GM12801 (cell line): ENCODE measurements around the gene CRYBA2.

ENCODE experiments used
- CTCF ChIP-seq: IDR thresholded peaks from one replicate; pipeline ENCODE4 v1.5.1; 2011; ENCODE audit warnings: control low read depth; ENCODE audit not compliant: insufficient read length; ENCODE audit errors: extremely low read depth

CRYBA2 gene

GRCh38 chr2:218996937-218997336 is 3.7 kb upstream of the CRYBA2 start:
- TF ChIP-seq CTCF, result no peak

DNA sequence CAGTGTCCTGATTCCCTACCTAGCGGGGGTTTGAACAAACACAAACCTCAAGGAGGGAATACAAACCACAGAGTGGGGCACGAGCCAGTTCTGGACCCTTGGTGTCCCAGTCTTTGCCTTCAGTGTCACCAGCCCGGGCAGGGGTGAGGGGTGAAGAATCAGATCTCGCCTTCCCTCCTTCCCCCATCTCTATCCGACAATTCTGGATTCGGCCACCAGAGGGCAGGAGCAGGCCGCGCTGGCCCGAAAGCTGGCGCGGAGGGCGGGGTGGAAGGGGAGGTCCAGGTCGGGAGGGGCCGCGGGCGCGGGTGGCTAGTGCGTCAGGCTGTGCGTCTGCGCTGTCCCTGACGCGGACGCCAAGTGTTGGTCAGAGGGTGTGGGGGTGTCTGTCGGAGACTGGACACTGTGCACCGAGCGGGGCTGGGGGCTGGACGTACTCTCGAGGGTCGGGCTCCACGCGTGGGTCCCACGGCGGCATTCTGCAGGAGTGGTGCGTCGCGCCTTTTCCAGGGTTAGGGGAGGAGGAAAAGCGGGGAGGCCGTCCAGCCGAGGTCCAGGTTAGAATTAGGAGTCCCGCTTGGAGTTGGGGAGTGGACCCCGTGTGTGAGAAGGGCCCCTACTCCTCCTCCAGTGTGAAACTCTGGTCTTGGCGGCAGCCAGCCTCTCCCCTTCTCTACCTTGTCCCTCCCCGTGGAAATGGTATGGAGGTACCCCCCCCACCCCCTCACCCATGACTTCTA is 2.9 kb upstream of the CRYBA2 start:
- TF ChIP-seq CTCF, result no peak

DNA sequence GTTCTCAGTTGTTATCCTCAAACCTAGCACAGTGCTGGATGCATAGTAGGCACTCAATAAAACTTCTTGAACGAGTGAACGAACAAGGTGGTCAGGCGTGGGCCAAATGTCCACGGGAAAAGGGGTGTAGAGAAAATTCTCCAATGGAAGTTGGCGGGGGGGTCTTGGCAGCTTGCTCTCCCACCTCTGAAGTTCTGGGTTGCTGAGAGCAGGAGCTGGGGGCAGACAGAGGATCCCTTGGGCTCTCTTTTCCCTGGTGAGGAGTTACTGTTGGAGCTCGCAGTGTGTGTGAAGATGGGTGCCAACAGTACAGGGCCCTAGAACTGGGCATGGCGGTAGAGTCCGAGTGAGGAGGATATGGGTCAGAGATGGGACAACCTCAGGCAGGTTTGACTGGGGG is 2.3 kb upstream of the CRYBA2 start:
- TF ChIP-seq CTCF, result no peak

DNA sequence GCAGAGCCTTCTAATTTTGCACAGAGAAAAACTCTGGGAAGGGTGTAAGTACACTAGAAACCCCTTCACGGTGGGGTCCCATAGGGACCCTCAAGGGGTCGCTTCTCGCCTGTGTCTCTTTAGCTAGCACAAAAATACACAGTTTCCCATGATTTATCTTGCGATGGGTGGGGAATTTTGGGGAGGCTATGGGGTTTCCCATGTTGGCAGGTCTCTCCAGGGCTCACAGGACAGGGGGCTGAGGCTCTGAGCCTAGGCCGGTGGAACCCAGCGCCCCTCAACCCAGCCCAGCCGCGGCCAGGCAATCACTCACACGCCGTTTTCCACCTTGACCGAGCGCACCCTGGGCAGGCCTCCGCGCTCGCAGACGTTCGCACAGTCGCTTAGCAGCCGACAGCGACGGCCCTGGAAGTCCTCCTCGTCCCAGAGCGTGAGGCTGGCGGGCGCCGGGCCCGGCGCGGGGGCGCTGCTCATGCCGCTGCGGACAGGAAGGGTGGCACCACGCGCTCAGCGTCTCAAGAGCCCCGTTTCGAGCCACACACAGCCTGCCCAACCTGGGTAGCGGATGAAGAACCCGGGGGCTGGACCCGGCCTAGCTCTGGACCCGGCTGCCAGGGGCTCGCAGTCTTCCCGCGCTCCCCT is 398 bp downstream of the CRYBA2 start:
- no peak for TF ChIP-seq CTCF

- TF ChIP-seq CTCF, result no peak
Observed at GRCh38 chr2:218992196-218992595, 1.0 kb downstream of the CRYBA2 start.

DNA sequence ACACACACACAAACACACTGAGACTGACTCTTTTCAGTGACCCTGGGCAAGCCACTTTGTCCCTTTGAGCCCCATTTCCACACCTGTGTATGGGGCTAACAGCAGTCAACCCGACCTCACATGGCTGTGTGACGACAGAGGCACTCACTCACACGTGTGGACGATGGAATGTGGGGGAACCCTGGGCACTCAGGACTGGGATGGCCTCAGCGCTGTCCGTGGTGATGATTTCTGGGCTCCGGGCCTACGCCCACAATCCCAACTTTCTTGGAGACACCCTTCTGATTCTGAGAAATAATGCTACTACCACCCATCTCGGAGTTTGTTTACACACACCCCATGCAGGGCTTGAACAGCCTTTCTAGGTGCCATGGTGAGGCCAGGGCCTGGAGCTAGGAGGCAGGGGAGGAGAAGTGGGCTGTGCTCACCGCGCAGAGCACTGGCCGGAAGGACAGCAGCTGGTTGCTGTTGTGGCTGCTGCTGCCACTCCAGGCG is 1.5 kb downstream of the CRYBA2 start:
- no peak for TF ChIP-seq CTCF

GRCh38 chr2:218990612-218991011 is 2.6 kb downstream of the CRYBA2 start:
- no peak for TF ChIP-seq CTCF
